Thyroid gland (tissue), 4 donors: Measurements from ENCODE around the gene NTRK2. TPM values are rescaled to one million over a fixed set of nuclear protein-coding genes. Genes with fewer than 3 reads are reported as not detected.

Experiments
- DNase-seq, 2 donors: peaks; one replicate each; pipeline ENCODE4 v3.0.0-alpha.2; 2019
- H3K27ac ChIP-seq, 3 donors: fragments of 200-600 bp; sonication (generic); 1 replicate in 2 of 3; 2 replicates in 1 of 3; pipeline ENCODE4 v1.5.1; 2016 to 2019; ENCODE audit warnings: mild to moderate bottlenecking in 1 of 3, moderate library complexity in 1 of 3
- H3K27me3 ChIP-seq: fragments of 200-600 bp; sonication (generic); one replicate; pipeline ENCODE4 v1.5.1; 2019
- H3K36me3 ChIP-seq, 2 donors: fragments of 200-600 bp; sonication (generic); one replicate each; pipeline ENCODE4 v1.5.1; 2016 to 2019
- H3K4me1 ChIP-seq, 2 donors: fragments of 200-600 bp; sonication (generic); one replicate each; pipeline ENCODE4 v1.5.1; 2017 to 2019
- H3K4me3 ChIP-seq, 3 donors: fragments of 200-600 bp; sonication (generic); replicated peaks in 1 of 3; 1 replicate in 2 of 3; 2 replicates in 1 of 3; pipeline ENCODE4 v1.5.1; 2016; ENCODE audit warnings: mild to moderate bottlenecking in 1 of 3
- H3K9me3 ChIP-seq: fragments of 200-600 bp; sonication (generic); one replicate; pipeline ENCODE4 v1.5.1; 2017
- POLR2A ChIP-seq, 2 donors: fragments of 450-650 bp; IDR thresholded peaks; one replicate each; pipeline ENCODE4 v1.6.1; 2017; ENCODE audit warnings: antibody characterized with exemption in 2 of 2, mild to moderate bottlenecking in 2 of 2, moderate library complexity in 1 of 2
- whole genome bisulfite sequencing, 2 donors: methylation state at CpG; one replicate each; pipeline ENCODE4 v1.1.5; 2017; 5-methylcytosine and 5-hydroxymethylcytosine counted together
- intact Hi-C: fragments of 100-400 bp; cut with DNase I; formaldehyde crosslinking; loops from one replicate; pipeline ENCODE4 v1.15.1; 2023
- total RNA-seq, 4 donors: library from RNA; depleted of rRNA; stranded (reverse); fragments of >200 nt; gene quantifications; one replicate each; pipeline ENCODE4 v1.2.3, GENCODE V29; 2016
- TF ChIP-seq, protein P1 (sequence below), 6 experiments: fragments of 200-600 bp in 3 of 6; fragments of 450-650 bp in 3 of 6; sonication (generic) in 3 of 6; IDR thresholded peaks; one replicate each; pipeline ENCODE4 v1.5.1; 2016 to 2019; ENCODE audit warnings: antibody characterized with exemption in 6 of 6, mild to moderate bottlenecking in 2 of 6, inconsistent platforms in 1 of 6, moderate library complexity in 1 of 6

Gene NTRK2
- total RNA-seq, 4 donors from 2014 or later: 92.0 to 186 (median 142) TPM

DNA sequence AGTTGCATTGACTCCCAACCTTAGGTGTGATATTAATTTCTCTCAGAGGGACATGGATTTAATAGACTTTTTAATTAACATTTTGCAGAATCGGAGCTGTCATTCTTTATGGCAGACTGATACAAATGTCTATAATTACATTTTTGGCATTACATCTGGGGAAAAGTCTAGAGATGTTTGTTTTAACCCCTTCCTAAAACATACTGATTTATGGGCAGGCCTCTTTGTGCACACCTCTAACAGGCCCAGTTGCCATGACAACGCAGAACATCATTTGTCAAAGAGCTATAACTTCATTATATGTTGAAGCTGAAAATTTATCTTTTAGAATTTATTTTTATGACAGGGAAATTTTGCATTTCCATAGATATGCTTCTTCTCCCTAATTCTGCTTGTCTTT lies 158.5 kb downstream of the NTRK2 start:
- Histone ChIP-seq H3K4me3 (no peak overlapping the region), H3K36me3 (no peaks in the 10 kb centered on the region), H3K27me3 (no peaks in the 10 kb centered on the region), H3K27ac (no peak overlapping the region), H3K9me3 (no peaks in the 10 kb centered on the region), H3K4me1 (peaks cover 10 to 18% of the 10 kb centered on the region in 2 donors)
- no peak for DNase-seq
- 79 to 88% methylated on average over 2 of the region's 2 CpGs for WGBS, 2 donors
- intact Hi-C loops: no loop called here
- TF ChIP-seq POLR2A (IDR thresholded peaks at IDR 0.05): no peak

DNA sequence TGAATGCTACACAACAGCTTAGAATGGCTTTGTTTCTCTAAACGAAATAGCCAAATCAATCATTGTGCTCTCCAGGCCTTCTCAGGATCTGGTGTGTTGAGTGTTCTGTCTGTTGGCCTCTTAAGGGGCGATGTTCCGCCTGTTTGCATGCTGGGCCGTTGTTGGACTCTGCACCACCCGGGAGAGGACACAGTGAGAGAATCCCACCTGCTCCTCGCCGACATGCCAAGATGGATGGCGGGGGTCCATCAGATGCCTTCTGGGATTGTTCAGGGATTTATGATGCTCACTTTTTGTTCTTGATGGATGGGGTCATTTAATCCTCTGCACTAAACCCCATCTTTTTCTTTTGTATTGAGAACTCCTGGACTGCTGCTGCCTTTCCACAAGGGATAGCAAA lies 159.9 kb downstream of the NTRK2 start:
- H3K27ac ChIP-seq: no peak overlapping the region
- no peaks in the 10 kb centered on the region for H3K9me3 ChIP-seq
- H3K36me3 ChIP-seq: no peaks in the 10 kb centered on the region
- no peaks in the 10 kb centered on the region for H3K27me3 ChIP-seq
- TF ChIP-seq, protein P1, sequence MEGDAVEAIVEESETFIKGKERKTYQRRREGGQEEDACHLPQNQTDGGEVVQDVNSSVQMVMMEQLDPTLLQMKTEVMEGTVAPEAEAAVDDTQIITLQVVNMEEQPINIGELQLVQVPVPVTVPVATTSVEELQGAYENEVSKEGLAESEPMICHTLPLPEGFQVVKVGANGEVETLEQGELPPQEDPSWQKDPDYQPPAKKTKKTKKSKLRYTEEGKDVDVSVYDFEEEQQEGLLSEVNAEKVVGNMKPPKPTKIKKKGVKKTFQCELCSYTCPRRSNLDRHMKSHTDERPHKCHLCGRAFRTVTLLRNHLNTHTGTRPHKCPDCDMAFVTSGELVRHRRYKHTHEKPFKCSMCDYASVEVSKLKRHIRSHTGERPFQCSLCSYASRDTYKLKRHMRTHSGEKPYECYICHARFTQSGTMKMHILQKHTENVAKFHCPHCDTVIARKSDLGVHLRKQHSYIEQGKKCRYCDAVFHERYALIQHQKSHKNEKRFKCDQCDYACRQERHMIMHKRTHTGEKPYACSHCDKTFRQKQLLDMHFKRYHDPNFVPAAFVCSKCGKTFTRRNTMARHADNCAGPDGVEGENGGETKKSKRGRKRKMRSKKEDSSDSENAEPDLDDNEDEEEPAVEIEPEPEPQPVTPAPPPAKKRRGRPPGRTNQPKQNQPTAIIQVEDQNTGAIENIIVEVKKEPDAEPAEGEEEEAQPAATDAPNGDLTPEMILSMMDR (IDR thresholded peaks at IDR 0.05): no peak
- TF ChIP-seq POLR2A (IDR thresholded peaks at IDR 0.05): no peak
- no peak overlapping the region for H3K4me3 ChIP-seq
- intact Hi-C loops: no loop called here
- peaks cover 4 to 10% of the 10 kb centered on the region in 2 donors for H3K4me1 ChIP-seq
- 72 to 90% methylated on average over 8 of the region's 8 CpGs for WGBS, 2 donors
- DNase-seq: no peak

DNA sequence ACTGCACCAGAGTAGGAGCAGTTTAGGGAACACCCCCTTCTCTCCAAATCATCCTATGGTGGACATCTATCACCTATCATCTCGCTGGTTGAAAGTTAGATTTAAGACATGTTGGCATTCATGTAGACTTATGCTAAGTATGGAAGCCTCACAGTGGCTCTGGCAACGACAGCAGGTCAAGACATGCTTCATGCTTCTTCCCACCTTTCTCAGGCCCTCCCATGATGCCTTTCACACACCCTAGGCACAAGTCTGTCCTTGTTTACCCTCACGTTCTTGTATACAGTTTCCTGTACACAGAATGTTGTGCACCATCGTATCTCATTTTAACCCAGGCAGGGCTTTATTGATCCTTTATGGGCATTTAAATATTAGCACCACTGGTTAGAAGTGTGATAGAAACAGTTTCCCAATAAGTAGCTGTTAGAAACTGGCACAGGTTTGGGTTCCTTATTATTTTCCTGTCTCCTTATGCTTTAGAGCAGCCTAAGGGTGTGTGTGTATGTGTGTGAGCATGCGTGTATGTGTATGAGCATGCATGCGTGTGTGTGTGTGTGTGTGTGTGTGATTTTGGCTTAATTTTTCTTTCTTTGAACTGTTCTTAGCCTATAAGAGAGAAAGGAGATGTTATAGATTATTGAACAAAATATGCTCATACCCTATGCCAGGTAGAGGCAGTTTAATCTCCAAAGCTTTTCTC lies 160.6 kb downstream of the NTRK2 start:
- WGBS, 2 donors: 87 to 93% methylated on average over 6 of the region's 6 CpGs
- H3K4me1 ChIP-seq: peaks cover 4 to 10% of the 10 kb centered on the region in 2 donors
- no peak for DNase-seq
- no peak overlapping the region for H3K4me3 ChIP-seq
- H3K27ac ChIP-seq: no peak overlapping the region
- no peaks in the 10 kb centered on the region for H3K9me3 ChIP-seq
- TF ChIP-seq POLR2A (IDR thresholded peaks at IDR 0.05): no peak
- TF ChIP-seq, protein P1 (IDR thresholded peaks at IDR 0.05): no peak
- H3K36me3 ChIP-seq: no peaks in the 10 kb centered on the region
- intact Hi-C loops: no loop called here
- no peaks in the 10 kb centered on the region for H3K27me3 ChIP-seq

DNA sequence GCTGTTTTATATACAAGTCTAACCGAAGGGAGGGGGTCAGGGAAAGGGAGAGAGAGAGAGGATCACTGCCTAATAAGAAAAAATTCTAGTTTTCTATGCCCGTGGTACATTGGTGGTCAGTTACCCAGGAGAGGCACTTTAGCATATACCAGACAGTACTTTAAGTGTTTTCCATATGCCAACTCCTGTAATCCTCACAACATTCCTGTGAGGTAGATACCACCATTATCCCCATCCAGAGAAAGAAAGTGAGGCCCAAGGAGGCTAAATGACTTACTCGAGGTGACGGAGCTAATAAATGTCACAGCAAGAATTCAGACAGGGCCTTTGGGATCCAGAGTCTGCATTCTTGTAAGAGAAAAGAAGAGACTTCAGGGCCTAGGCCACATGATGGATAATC lies 161.8 kb downstream of the NTRK2 start:
- Histone ChIP-seq H3K4me3 (no peak overlapping the region), H3K27me3 (no peaks in the 10 kb centered on the region), H3K4me1 (peaks cover 4 to 10% of the 10 kb centered on the region in 2 donors), H3K9me3 (no peaks in the 10 kb centered on the region), H3K36me3 (no peaks in the 10 kb centered on the region), H3K27ac (no peak overlapping the region)
- intact Hi-C loops: no loop called here
- 87 to 91% methylated on average over 4 of the region's 4 CpGs for WGBS, 2 donors
- no peak for TF ChIP-seq POLR2A (IDR thresholded peaks at IDR 0.05)
- no peak for DNase-seq

DNA sequence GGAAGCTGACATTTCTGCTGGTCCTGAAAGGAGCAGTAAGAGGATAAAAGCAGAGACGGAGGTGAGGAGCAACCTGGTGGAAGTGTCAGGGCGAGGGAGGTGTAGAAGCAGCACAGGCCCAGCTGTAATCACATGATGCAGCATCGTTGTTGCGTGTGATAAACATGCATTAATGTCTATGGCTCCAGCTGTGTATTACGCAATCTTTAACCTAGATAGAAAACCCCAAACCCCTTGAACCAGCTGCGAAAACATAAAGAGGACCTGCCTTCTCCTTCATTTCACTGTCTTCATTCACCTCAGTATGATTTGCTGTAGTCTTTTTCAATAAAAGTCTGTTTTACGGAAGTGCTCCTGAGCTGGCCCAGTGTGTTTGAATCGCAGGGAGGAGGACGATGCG lies 162.9 kb downstream of the NTRK2 start:
- TF ChIP-seq, protein P1 (IDR thresholded peaks at IDR 0.05): no peak
- H3K9me3 ChIP-seq: no peaks in the 10 kb centered on the region
- no peaks in the 10 kb centered on the region for H3K36me3 ChIP-seq
- H3K4me1 ChIP-seq: peaks cover 0 to 2% of the 10 kb centered on the region in 2 donors
- intact Hi-C loops: no loop called here
- H3K4me3 ChIP-seq: no peak overlapping the region
- H3K27ac ChIP-seq: no peak overlapping the region
- DNase-seq: no peak
- no peaks in the 10 kb centered on the region for H3K27me3 ChIP-seq
- 91 to 93% methylated on average over 10 of the region's 10 CpGs for WGBS, 2 donors

DNA sequence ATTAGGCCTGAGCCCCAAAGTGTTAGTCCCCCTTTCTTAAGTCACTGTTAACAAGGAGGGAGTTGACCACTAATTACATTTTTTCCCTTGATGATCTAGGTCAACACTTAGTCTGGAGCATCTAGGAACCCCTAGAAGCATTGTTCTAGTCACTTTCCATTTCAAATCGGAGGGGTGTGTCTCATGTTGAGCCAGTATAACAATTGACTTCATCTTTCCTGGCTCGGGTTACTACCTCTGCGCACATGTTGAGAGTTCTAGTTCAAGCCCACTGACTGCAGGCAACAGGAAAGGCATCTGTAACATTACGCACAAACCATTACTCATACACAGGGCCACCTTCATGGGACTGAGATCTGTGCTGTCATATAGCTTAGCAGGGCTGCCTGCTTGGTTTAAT lies 164.9 kb downstream of the NTRK2 start:
- 75 to 96% methylated on average over 4 of the region's 4 CpGs for WGBS, 2 donors
- no peak for TF ChIP-seq POLR2A (IDR thresholded peaks at IDR 0.05)
- Histone ChIP-seq H3K4me1 (peaks cover 0 to under 1% of the 10 kb centered on the region in 2 donors), H3K27me3 (no peaks in the 10 kb centered on the region), H3K27ac (no peak overlapping the region), H3K9me3 (no peaks in the 10 kb centered on the region), H3K36me3 (no peaks in the 10 kb centered on the region), H3K4me3 (no peak overlapping the region)
- DNase-seq: no peak
- intact Hi-C loops: no loop called here
